ENCODE data around the gene SLC39A3. TPM values are rescaled to one million over a fixed set of nuclear protein-coding genes. Genes with fewer than 3 reads are reported as not detected.

The SLC39A3 gene
- total RNA-seq, 1 experiment from 2014 or later: 67.6 TPM

- Histone ChIP-seq H3K4me3 (no peak overlapping the region), H3K27ac (no peak overlapping the region)
- no peak for DNase-seq (ENCODE audit: low read depth in 1 of 2, low spot score in 2 of 2)
These were observed 35.2 kb upstream of the SLC39A3 start for GRCh38 chr19:2774953-2775555.

GRCh38 chr19:2774083-2774679 is 34.4 kb upstream of the SLC39A3 start:
- Histone ChIP-seq H3K27me3 (replicated peaks) (no peaks in the 10 kb centered on the region), H3K4me3 (no peak overlapping the region), H3K4me1 (replicated peaks) (no peaks in the 10 kb centered on the region), H3K27ac (no peak overlapping the region), H3K36me3 (peaks cover 29% of the 10 kb centered on the region), H3K9me3 (replicated peaks) (no peaks in the 10 kb centered on the region)
- no peak for DNase-seq (ENCODE audit: low read depth in 1 of 2, low spot score in 2 of 2)

More at GRCh38 chr19:2774953-2775555, 35.2 kb upstream of the SLC39A3 start:
- H3K4me1 ChIP-seq (replicated peaks): no peaks in the 10 kb centered on the region
- H3K27me3 ChIP-seq (replicated peaks): no peaks in the 10 kb centered on the region
- peaks cover 27% of the 10 kb centered on the region for H3K36me3 ChIP-seq
- H3K9me3 ChIP-seq (replicated peaks): no peaks in the 10 kb centered on the region

GRCh38 chr19:2771786-2772674 is 32.2 kb upstream of the SLC39A3 start:
- DNase-seq (ENCODE audit: low read depth in 1 of 2, low spot score in 2 of 2): no peak
- no peaks in the 10 kb centered on the region for H3K4me1 ChIP-seq (replicated peaks)
- no peaks in the 10 kb centered on the region for H3K9me3 ChIP-seq (replicated peaks)
- H3K36me3 ChIP-seq: peaks cover 47% of the 10 kb centered on the region
- H3K4me3 ChIP-seq: no peak overlapping the region
- no peaks in the 10 kb centered on the region for H3K27me3 ChIP-seq (replicated peaks)
- H3K27ac ChIP-seq: no peak overlapping the region

GRCh38 chr19:2770055-2771013 is 30.5 kb upstream of the SLC39A3 start:
- Histone ChIP-seq H3K36me3 (peaks cover 55% of the 10 kb centered on the region), H3K27me3 (replicated peaks) (no peaks in the 10 kb centered on the region), H3K9me3 (replicated peaks) (no peaks in the 10 kb centered on the region), H3K4me3 (no peak overlapping the region), H3K27ac (no peak overlapping the region), H3K4me1 (replicated peaks) (no peaks in the 10 kb centered on the region)
- no peak for DNase-seq (ENCODE audit: low read depth in 1 of 2, low spot score in 2 of 2)

- no peak overlapping the region for H3K27ac ChIP-seq
- H3K4me3 ChIP-seq: no peak overlapping the region
- H3K36me3 ChIP-seq: peaks cover 62% of the 10 kb centered on the region
- no peaks in the 10 kb centered on the region for H3K27me3 ChIP-seq (replicated peaks)
- no peaks in the 10 kb centered on the region for H3K9me3 ChIP-seq (replicated peaks)
- DNase-seq (ENCODE audit: low read depth in 1 of 2, low spot score in 2 of 2): no peak
- H3K4me1 ChIP-seq (replicated peaks): no peaks in the 10 kb centered on the region
These were observed 29.4 kb upstream of the SLC39A3 start for GRCh38 chr19:2769218-2769617.

- H3K9me3 ChIP-seq (replicated peaks): no peaks in the 10 kb centered on the region
- no peak for DNase-seq (ENCODE audit: low read depth in 1 of 2, low spot score in 2 of 2)
- H3K27ac ChIP-seq: no peak overlapping the region
- no peaks in the 10 kb centered on the region for H3K27me3 ChIP-seq (replicated peaks)
- H3K4me1 ChIP-seq (replicated peaks): no peaks in the 10 kb centered on the region
- H3K4me3 ChIP-seq: no peak overlapping the region
- H3K36me3 ChIP-seq: peaks cover 66% of the 10 kb centered on the region
These were observed 28.7 kb upstream of the SLC39A3 start for GRCh38 chr19:2768365-2769132.

- Histone ChIP-seq H3K4me3 (no peak overlapping the region), H3K27ac (no peak overlapping the region), H3K27me3 (replicated peaks) (no peaks in the 10 kb centered on the region), H3K9me3 (replicated peaks) (no peaks in the 10 kb centered on the region), H3K4me1 (replicated peaks) (no peaks in the 10 kb centered on the region), H3K36me3 (peaks cover 75% of the 10 kb centered on the region)
- DNase-seq (ENCODE audit: low read depth in 1 of 2, low spot score in 2 of 2): no peak
These were observed 27.9 kb upstream of the SLC39A3 start for GRCh38 chr19:2767688-2768087.

- Histone ChIP-seq H3K27me3 (replicated peaks) (no peaks in the 10 kb centered on the region), H3K9me3 (replicated peaks) (no peaks in the 10 kb centered on the region), H3K36me3 (peaks cover 77% of the 10 kb centered on the region), H3K4me3 (no peak overlapping the region), H3K27ac (no peak overlapping the region), H3K4me1 (replicated peaks) (no peaks in the 10 kb centered on the region)
- DNase-seq (ENCODE audit: low read depth in 1 of 2, low spot score in 2 of 2): no peak
These were observed 27.0 kb upstream of the SLC39A3 start for GRCh38 chr19:2766594-2767372.

- Histone ChIP-seq H3K4me1 (replicated peaks) (no peaks in the 10 kb centered on the region), H3K27ac (no peak overlapping the region), H3K36me3 (peaks cover 81% of the 10 kb centered on the region), H3K9me3 (replicated peaks) (no peaks in the 10 kb centered on the region), H3K4me3 (no peak overlapping the region), H3K27me3 (replicated peaks) (no peaks in the 10 kb centered on the region)
- DNase-seq (ENCODE audit: low read depth in 1 of 2, low spot score in 2 of 2): no peak
These were observed 25.6 kb upstream of the SLC39A3 start for GRCh38 chr19:2765376-2765775.

GRCh38 chr19:2764945-2765344 is 25.1 kb upstream of the SLC39A3 start:
- peaks cover 82% of the 10 kb centered on the region for H3K36me3 ChIP-seq
- H3K9me3 ChIP-seq (replicated peaks): no peaks in the 10 kb centered on the region
- no peak overlapping the region for H3K4me3 ChIP-seq
- H3K27me3 ChIP-seq (replicated peaks): no peaks in the 10 kb centered on the region
- no peak overlapping the region for H3K27ac ChIP-seq
- no peak for DNase-seq (ENCODE audit: low read depth in 1 of 2, low spot score in 2 of 2)
- no peaks in the 10 kb centered on the region for H3K4me1 ChIP-seq (replicated peaks)

- Histone ChIP-seq H3K27me3 (replicated peaks) (no peaks in the 10 kb centered on the region), H3K9me3 (replicated peaks) (no peaks in the 10 kb centered on the region), H3K36me3 (peaks cover 84% of the 10 kb centered on the region)
These were observed 23.9 kb upstream of the SLC39A3 start for GRCh38 chr19:2763687-2764086.

GRCh38 chr19:2762783-2763496 is 23.1 kb upstream of the SLC39A3 start:
- Histone ChIP-seq H3K4me3 (no peak overlapping the region), H3K4me1 (replicated peaks) (no peaks in the 10 kb centered on the region), H3K36me3 (peaks cover 81% of the 10 kb centered on the region), H3K27me3 (replicated peaks) (no peaks in the 10 kb centered on the region), H3K9me3 (replicated peaks) (no peaks in the 10 kb centered on the region), H3K27ac (no peak overlapping the region)
- no peak for DNase-seq (ENCODE audit: low read depth in 1 of 2, low spot score in 2 of 2)

More at GRCh38 chr19:2763687-2764086, 23.9 kb upstream of the SLC39A3 start:
- H3K4me3 ChIP-seq: no peak overlapping the region
- H3K4me1 ChIP-seq (replicated peaks): no peaks in the 10 kb centered on the region
- no peak overlapping the region for H3K27ac ChIP-seq
- no peak for DNase-seq (ENCODE audit: low read depth in 1 of 2, low spot score in 2 of 2)
